ENCODE results near the gene RAI14.

Gene RAI14

DNA sequence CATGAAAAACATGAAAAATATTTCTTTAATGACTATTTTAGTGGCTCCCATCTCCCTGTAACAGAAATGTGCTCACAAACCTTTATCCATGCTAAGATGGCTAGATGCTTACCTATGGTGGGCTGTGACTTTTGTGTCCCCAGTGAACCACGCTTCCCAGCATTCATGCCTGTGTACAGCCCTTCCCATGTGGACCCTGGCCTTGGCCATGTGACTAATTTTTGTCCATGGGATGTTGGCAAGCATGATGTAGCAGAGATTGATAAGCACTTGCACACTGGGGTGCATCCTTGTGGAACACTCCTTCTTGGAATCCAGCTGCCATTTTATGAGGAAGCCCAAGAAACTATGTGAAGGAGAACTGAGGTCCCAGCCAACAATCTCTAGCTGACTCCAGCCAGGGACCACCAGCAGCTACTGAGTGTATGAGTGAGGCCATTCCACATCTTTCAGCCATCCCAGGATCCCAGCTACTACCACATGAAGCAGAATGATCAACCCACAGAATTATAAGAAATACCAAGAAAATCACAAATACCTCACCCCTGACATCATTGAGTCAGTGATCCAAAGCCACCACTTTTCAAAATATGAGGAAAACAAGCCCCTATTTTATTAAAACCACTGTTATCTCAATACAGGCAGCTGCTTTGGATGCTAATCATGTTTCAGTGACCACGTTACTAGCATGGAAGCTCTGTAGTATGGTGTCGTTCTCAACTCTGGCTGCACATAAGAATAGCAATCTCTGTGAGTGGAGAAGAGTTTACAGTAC, 16.1 kb upstream of the RAI14 start:
- H3K4me3 ChIP-seq (replicated peaks; ENCODE audit: low read depth, low read length): no peak overlapping the region
- no peak for DNase-seq (ENCODE audit: extremely low read depth, low read depth)
- TF ChIP-seq, protein P1, sequence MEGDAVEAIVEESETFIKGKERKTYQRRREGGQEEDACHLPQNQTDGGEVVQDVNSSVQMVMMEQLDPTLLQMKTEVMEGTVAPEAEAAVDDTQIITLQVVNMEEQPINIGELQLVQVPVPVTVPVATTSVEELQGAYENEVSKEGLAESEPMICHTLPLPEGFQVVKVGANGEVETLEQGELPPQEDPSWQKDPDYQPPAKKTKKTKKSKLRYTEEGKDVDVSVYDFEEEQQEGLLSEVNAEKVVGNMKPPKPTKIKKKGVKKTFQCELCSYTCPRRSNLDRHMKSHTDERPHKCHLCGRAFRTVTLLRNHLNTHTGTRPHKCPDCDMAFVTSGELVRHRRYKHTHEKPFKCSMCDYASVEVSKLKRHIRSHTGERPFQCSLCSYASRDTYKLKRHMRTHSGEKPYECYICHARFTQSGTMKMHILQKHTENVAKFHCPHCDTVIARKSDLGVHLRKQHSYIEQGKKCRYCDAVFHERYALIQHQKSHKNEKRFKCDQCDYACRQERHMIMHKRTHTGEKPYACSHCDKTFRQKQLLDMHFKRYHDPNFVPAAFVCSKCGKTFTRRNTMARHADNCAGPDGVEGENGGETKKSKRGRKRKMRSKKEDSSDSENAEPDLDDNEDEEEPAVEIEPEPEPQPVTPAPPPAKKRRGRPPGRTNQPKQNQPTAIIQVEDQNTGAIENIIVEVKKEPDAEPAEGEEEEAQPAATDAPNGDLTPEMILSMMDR (IDR thresholded peaks at IDR 0.05; ENCODE audit: low read depth, low read length, missing control alignments): no peak

DNA sequence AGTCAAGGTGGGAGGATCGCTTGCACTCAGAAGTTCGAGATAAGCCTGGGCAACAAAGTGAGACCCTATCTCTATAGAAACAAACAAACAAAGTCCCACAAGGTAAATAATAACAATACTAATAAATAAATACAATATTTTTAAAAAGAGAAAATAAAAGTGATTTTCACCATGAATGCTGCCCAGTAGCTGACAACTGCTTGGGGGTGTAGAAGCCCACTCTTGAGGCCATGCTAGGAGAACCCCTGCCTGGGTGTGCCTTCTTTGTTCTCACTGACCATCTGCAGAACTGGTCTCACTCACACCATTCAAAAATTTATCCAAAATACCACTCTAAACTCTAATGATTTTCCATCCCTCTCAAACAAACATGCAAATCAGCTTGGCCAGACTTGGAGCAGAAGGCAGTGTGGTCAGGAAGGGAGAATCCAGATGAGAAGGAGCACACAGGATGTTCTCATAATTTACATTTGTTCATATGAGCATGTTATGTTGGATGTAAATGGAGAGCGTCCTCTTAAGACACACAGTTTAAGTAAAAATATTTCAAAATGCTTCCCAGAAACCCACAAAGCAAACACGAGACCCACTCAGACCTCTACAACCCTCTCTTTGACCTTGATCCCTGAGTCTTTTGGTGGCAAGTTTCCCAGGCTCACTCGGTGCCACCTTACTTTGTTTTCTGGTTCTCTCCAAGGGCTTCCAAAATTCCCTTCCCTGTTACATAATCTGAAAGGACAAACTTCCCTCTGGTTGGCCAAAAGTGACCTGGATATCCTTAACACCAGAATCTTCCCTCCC, 7.9 kb upstream of the RAI14 start:
- H3K4me3 ChIP-seq (replicated peaks; ENCODE audit: low read depth, low read length): no peak overlapping the region
- no peak for DNase-seq (ENCODE audit: extremely low read depth, low read depth)
- TF ChIP-seq, protein P1 (IDR thresholded peaks at IDR 0.05; ENCODE audit: low read depth, low read length, missing control alignments): no peak

DNA sequence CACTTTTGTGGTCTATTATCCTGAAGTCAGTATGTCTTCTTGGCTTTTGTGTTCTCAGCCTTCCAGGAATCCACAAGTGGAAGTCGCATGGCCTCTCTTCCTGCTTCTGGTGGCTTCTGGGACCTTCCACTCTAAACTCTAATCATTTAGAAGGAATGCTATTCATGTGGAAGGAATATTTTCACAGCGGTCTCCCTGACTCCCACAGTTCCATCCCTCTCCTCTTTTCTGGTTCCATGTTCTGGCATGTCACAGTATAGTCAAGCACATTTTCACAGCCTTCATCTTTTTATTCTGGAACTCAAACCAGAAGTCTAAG, 7.3 kb upstream of the RAI14 start:
- TF ChIP-seq, protein P1 (IDR thresholded peaks at IDR 0.05; ENCODE audit: low read depth, low read length, missing control alignments): no peak
- no peak for DNase-seq (ENCODE audit: extremely low read depth, low read depth)
- H3K4me3 ChIP-seq (replicated peaks; ENCODE audit: low read depth, low read length): no peak overlapping the region

DNA sequence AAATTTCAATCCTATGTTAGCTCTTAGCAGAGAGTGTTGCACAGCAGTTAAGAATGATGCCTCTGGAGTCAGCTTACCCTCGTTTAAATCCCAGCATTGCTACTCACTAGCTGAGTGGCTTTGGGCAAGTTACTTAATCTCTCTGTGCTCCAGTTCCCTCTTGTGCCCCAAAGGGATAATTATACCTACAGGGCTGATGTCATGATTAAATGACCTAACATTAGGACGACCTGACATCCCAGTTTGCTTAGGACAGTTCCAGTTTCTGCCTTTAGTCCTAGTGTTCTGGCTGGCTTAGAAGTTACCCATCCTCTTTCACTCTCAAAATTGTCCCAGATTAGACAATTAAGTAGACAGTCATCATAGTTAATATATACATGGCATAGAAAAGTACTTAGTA, 4.3 kb upstream of the RAI14 start:
- TF ChIP-seq, protein P1 (IDR thresholded peaks at IDR 0.05; ENCODE audit: low read depth, low read length, missing control alignments): no peak

DNA sequence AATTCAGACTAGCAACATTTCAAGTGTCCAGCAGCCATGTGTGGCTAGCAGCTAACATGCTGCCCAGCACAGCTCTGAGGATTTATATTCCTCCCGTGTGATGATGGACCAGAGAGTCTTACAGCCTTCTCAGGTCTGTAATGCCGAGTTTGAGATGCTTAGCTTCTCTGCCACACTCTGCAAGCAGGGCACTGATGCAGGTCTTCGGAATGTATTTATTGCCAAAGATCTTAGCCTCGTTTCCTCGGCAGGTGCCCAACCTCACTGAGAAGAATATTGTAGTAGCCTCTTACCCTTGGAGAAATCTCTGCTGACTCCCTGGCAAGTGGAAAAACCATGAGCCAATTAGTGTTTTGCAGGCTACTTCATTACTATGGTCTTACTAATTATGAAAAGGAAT, 3.7 kb upstream of the RAI14 start:
- H3K4me3 ChIP-seq (replicated peaks; ENCODE audit: low read depth, low read length): no peak overlapping the region
- DNase-seq (ENCODE audit: extremely low read depth, low read depth): no peak
- TF ChIP-seq, protein P1 (IDR thresholded peaks at IDR 0.05; ENCODE audit: low read depth, low read length, missing control alignments): no peak

More for the DNA sequence above, 4.3 kb upstream of the RAI14 start:
- no peak for DNase-seq (ENCODE audit: extremely low read depth, low read depth)
- no peak overlapping the region for H3K4me3 ChIP-seq (replicated peaks; ENCODE audit: low read depth, low read length)

DNA sequence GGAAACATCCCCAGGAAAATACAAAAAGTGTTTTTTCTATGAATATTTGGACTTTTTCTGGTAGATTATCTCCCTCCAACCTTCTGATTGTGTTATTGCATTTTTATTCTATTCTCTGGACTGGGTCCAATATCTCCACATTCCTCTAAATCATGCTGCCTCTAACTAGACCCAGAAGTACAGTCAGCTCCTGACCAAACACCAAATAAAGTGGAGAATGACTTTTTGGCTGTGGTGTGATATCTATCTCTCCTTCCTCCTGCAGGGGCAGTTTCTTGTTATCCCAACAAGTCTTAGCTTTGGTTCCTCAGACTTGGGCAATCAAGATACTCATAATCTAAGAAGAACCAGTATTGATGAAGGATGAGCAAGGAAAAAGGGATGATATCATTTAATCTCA, 3.2 kb upstream of the RAI14 start:
- no peak overlapping the region for H3K4me3 ChIP-seq (replicated peaks; ENCODE audit: low read depth, low read length)
- no peak for DNase-seq (ENCODE audit: extremely low read depth, low read depth)
- TF ChIP-seq, protein P1 (IDR thresholded peaks at IDR 0.05; ENCODE audit: low read depth, low read length, missing control alignments): no peak

Measured in HFF-Myc (cell line).